HG02623 (cell line): ENCODE data around the gene CREB5.
"Not testable (repeated sequence)": the region's sequence is repeated elsewhere in the genome, so short reads cannot be mapped to it uniquely, and the experiment has no call there.

ENCODE experiments used
- ATAC-seq: cut with Tn5 transposase; IDR thresholded peaks from one replicate; pipeline ENCODE4 v1.9.1; 2021; ENCODE audit warnings: moderate library complexity; ENCODE audit not compliant: unreplicated experiment

Gene CREB5

DNA sequence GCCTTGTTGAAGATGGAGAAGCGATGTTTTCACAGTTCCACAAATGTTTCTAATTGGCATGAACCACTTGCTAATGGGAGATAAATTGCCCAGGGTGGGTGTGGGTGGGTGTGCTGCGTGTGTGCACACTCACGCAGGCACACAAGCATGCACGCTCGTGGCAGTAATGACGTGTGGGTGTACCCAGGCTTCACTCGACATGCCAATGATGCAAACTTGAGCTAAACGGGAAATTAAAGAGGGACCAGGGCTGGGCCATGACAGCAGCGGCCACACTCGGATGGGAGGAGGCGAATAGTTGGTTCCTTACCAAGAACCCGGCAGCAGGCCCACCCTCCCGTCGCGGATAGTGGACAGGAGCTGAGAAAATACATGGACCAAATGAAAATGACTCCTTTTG, 386.0 kb downstream of the CREB5 start:
- ATAC-seq: no peak

DNA sequence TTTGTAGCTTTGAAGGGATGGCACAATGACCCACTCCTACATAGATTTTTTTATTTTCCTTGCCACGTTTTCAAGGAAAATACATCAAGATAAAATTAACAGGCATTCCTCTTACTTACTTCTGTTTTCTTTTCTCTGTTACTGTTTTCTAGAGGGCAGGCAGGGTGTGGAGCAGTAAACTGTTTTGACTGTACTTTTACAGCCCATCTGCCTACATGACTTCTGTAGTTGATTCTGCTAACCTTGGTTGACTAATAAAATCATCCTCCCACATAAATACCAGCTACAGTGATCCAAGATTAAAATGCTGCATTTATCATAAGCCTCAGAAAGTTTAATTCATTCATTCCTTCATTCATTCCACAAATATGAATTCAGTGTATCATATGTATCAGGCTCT, 387.3 kb downstream of the CREB5 start:
- no peak for ATAC-seq

DNA sequence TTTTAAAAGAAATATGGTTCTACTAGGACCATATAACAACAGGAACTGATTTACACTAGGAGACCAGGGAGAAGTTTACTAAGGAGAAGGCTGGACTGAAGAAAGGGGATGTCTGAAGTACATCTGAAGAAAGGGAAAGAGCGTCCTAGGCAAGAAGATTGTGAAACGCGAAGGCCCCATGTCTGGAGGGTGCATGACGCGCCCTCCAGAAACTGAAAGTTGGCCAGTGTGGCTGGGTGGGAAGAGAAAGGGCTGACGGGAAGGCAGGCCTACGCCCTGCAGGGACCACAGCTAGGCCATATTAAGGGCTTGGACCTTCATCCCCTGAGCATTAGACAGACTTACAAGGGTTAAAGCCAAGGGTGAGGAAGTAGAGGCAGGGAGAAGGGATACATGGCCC, 387.8 kb downstream of the CREB5 start:
- ATAC-seq: no peak

DNA sequence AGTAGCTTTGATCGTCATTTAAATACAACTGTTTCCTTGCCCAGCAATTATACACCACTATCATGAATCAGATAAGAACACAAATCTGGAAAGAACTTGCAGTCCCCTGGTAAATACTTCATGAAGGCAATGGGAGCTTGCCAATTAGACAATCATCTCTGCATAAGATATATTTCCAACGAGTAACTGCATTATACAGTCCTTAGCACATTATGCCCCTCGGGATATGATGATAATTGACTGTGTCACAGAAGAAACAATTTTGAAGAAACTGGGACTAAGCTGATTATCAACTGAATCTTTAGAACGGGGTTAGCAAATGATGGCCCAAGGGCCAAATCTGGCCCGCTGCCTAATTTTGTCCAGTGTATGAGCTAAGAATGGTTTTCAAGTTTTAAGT, 390.1 kb downstream of the CREB5 start:
- no peak for ATAC-seq

DNA sequence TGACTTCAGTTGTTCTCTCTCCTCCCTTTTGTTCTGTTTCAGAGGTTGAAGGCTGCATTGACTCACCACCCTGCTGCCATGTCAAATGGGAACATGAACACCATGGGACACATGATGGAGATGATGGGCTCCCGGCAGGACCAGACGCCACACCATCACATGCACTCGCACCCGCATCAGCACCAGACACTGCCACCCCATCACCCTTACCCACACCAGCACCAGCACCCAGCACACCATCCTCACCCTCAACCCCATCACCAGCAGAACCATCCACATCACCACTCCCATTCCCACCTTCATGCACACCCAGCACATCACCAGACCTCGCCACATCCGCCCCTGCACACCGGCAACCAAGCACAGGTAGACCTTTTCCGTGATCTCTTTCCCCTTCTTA, 391.8 kb downstream of the CREB5 start:
- ATAC-seq: no peak

DNA sequence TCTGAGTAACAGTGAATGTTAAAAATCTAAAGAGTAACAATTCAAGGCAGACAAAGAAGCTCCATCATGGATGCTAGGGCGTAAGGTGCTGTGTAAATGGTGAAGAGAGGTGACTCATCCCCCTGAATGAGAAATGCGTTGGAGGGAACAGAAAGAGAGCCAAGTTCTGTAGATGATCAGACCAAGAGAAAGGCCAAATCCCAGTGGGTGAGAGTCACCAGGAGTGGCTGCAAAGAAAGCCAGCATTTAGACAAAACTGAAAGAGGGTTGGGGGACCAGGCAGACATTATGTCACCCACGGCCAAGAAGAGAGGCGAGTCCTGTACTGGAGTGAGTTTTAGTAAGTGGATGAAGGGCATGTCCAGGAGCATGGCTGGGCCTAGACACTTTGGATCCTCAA, 392.7 kb downstream of the CREB5 start:
- no peak for ATAC-seq

DNA sequence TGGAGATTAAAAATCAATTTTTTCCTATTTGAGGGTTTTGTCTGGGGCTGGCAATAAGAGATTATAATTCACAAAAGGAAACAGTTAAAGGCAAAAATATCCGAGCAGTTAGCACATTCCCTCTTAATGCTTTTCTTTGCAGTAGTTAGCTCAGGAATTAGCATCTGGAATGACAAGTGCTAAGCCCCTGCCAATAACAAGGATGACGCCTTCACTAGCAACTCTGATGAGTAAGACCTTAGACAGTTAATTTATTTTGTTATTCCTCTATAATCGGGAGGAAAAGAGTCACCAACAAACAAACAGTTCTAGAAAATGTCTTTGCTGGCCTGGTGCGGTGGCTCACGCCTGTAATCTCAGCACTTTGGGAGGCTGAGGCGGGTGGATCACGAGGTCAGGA, 394.5 kb downstream of the CREB5 start:
- no peak for ATAC-seq

DNA sequence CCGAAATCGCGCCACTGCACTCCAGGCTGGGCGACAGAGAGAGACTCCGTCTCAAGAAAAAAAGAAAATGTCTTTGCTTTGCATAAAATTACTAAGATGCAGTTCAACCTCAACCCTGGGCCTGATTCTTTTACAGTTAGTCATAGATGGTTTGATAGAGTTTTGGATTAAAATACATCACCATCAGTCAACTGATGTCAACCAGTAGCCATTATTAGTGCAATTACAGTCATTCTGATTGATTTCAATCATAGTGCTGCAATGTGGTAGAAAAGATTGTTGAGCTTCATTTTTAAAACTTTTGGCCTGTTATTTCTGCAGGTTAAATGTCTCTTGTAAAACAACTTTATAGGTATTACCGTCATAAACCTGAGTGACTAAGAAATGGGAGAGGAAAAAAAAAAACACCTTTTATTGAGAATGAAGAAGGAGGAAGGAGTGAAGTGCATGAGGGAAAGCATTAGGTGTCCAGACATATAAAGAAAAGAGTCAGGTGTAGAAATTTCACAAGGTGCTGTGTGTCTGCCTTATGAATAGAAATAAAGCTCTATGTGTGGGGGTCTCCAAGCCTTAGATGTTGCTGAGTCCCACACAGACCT, 395.2 kb downstream of the CREB5 start:
- no peak for ATAC-seq

DNA sequence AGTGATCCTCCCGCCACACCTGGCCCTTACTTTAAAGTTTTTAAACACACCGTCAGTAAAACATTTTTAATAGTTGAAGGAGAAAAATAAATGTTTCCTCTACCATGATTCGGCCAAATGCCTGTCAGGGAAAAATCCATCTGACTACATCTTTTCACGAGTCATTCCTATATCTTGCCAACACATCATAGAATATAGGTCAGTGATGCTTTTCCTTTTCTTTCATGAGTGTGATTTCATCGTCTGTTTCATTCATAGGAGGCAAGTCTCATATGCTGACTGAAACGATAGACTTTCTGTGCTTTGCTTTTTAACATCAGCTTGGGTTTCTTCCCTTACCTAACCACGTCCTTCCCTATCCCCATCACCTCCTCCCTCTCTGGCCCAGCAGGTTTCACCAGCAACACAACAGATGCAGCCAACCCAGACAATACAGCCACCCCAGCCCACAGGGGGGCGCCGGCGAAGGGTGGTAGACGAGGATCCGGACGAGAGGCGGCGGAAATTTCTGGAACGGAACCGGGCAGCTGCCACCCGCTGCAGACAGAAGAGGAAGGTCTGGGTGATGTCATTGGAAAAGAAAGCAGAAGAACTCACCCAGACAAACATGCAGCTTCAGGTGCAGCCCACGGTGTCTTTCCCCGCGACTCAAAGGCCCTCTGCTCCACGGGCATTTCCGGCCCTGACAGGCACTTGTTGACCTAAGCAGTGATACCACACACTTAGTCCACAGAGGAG, 396.6 kb downstream of the CREB5 start:
- ATAC-seq: no peak

DNA sequence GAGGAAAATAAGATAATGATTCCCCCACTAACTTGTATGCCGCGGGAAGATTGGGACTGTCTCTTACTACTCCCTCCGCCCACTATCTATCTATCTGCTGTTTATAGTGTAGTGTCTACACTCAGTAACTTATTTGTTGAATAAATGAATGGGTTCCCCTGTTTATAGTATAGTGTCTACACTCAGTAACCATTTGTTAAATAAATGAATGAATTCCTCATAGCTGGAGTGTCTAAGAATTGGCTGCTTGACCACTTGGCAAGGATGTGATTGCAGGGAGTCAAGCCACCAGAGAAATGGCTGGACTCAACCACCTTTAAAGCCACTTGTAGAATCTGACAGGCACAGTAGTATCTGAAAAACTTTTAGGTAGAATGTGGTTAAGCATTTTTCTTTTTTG, 398.7 kb downstream of the CREB5 start:
- no peak for ATAC-seq

DNA sequence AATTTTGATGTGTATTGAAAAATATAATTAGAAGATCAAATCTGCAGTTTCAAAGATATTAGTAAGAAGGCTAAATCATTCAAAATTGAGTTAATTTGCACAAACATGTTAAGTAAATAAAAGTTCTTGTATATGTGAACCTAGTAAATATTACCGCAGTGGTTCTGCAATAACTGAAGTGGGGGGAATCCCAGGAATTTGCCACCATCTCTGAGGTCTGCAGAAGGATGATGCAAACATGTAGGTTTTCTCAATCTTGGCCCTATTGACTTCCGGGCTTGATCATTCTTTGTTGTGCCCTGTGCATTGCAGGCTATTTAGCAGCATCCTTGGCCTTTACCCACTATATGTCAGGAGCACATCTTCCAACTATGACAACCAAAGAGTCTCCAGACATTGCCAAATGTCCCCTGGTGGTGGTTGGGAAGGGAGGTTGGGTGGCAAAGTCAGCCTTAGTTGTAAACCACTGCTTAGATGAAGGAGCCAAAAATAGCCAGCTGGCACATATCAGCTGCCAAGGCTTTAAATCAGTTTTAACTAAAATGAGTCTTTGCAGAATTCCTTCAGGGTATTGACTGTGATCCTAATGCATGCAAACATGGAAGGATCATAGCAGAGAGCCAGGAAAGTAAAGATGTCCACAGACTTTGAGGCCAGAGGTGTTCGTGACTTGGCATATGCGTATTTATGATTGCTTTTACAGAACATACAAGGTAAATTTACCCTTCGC, 399.5 kb downstream of the CREB5 start:
- no peak for ATAC-seq

DNA sequence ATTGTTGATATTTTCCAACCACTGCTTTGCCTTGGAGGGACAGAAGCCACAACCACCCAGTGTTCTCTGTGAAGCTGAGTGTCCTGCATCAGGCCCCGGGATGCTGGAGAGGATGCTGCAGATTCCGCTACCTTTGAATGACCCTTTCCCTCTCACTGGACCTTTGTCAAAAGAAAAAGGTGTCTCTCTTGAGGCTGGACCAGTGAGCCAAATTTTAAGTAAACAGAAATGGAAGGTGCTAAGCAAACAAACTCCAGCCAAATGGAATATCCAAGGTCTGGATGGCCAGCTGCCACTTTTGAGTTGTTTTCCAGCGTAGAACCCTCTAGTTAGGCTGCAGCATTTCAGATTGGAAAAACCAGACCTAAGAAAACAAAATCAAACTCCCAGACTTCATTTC, 400.3 kb downstream of the CREB5 start:
- no peak for ATAC-seq

DNA sequence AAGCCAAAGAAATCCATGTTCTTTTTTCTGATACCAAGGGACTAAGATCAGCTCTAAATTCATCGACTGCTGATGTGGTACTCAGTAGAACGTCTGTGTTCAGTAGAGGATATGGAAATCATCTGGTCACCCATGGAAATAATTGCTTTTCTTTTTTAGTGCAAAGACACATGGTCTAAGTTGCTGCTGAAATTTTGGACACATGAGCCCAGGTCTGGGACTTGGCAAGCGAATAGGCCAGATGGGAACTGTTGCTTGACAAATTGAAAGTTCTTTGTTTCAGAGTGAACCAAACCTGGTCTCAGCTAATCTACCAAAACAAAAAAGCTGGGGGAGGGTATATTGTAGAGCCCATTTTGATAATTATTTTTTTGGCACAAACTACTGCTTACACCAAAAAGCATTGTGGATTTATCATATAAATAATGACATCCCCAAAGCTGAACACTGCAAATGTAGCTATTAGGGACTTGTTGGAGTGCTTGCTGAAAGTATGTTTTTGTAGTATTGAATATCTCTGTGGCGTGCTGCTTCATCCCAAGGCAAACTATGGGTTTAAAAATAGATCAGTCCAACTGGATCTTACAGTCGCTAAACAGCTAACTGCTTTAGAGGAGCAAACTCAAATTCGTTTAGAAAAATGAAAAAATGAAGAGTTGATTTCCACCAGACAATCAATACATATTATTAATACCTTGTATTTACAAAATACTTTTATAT, 401.1 kb downstream of the CREB5 start:
- peak; percentile 28 for ATAC-seq

DNA sequence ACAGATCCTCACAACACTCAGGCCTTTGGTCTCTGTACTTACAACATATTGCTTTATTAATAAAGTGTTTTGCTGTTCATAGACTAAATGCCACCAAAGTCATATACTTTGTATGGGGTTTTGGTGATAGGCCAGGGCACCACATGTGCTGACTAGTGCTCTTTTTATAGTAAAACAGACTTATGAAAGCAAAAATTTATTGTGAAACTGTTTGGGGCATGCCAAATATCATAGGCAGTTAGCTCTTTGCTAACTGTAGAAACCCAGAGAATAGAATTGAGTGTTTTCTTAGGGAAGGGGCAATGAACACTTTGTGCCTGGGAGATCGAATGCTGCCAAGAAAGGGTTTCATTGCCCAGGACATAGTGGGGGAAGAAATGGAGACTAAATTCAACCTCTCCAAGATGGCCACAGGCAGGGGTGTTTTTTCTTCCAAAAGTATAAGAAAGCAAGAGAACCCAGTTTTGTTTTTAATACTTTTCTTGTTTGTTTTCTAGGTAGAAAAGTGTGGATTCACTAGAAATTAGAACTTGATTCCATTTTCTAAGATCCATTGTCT, 403.1 kb downstream of the CREB5 start:
- peak; percentile 33 for ATAC-seq

DNA sequence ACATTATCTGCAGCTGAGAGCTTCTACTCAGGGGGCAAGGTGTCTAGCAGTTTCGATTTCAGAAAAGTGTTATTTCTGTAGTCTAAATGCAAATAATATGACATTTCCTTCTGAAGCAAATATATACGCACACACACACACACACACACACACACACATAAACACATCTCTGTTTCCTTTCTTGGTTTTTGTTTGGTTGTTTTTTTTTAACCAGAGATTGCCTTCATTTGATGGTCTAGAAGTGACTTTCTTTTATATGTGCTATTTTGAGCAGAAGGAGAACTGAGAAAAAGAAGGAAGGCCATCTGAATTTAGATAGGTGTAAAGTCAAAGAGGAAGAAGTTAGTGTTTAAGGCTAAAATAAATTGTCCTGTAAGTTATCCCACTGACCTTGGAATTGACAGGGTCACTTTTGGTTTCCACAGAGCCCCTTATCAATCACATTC, 403.6 kb downstream of the CREB5 start:
- ATAC-seq: peak; percentile 67

DNA sequence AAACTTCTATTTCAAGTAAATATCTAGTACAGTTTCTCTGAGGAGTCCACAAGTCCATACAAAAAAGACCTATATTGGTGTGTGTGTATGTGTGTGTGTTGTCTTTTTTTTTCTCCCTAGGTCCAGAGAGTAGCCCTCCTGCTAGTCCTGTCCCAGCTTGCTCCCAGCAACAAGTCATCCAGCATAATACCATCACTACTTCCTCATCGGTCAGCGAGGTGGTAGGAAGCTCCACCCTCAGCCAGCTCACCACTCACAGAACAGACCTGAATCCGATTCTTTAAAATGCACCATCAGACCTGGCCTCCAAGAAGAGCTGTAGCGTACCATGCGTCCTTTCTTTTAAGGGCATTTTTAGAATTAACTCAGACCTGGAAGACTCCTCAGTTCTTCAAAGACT, 406.7 kb downstream of the CREB5 start:
- ATAC-seq: no peak

DNA sequence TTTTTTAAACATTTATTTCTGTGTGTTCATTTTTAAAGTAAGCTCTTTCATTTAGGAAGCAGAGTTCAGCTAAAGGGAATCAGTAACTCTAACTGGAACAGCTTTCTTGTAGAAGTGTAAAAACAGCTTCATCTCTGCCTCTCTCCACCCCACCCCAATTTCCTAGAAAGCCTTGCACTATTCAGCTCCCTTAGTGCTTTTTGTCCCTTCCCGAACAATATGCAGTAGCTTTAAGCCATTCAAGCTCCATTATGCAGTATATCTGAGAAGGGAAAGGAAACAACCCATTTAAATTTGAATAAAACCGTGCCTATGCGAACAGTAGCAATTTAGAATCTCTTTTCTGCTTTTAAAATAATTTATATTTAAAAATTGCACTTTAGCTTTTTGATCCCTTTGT, 411.3 kb downstream of the CREB5 start:
- no peak for ATAC-seq

DNA sequence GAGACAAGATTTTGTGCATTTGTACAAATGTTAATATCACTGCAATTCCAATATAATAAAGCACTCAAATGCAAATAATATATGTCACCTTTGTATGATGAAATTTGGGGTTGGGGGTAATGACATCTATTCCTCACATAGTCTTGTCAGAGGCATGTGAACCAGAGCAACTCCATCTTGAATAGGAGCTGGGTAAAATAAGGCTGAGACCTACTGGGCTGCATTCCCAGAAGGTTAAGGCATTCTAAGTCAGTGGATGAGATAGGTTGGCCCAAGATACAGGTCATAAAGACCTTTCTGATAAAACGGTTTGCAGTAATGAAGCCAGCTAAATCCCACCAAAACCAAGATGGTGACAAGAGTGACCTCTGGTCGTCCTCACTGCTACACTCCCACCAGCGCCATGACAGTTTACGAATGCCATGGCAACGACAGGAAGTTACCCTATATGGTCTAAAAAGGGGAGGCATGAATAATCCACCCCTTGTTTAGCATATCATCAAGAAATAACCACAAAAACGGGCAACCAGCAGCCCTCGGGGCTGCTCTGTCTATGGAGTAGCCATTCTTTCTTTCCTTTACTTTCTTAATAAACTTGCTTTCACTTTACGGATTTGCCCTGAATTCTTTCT, 413.6 kb downstream of the CREB5 start:
- not testable (repeated sequence) for ATAC-seq

DNA sequence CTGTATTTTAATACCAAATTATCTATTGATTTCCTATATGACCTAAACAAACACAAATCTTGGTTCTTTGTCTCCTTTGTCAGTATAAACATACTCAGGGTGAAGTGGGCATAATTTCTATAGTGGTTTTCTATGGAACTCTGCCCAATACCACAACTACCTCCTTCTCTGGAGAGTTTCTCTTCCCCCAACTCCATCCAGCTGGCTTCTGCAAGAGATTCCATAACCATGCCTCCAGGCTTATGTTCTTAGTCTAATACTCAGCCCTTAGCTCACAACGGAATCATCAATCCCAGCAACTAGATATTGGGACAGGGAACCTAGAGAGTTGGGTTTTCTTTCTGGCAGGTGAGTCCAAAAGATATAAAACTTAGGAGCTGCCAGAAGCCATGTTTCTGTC, 418.5 kb downstream of the CREB5 start:
- ATAC-seq: no peak

DNA sequence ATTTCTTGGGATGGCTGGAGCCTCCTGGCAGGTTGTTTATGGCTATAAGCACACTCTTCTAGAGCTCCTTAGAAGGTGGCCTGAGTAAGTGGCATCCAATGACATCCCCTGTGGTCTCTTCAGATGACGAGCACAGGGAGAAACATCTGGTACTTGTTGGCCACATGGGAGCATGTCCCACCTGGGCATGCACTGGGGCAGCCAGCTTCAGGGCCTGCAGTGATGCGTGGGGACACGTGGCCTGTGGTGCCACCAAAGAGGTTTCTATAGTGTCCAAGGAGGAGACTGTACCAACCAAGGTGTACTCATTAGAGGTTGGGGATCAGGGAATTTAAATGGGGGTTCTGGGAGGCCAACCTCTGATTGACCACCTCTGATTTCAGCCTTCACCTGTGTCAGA, 420.4 kb downstream of the CREB5 start:
- ATAC-seq: no peak

DNA sequence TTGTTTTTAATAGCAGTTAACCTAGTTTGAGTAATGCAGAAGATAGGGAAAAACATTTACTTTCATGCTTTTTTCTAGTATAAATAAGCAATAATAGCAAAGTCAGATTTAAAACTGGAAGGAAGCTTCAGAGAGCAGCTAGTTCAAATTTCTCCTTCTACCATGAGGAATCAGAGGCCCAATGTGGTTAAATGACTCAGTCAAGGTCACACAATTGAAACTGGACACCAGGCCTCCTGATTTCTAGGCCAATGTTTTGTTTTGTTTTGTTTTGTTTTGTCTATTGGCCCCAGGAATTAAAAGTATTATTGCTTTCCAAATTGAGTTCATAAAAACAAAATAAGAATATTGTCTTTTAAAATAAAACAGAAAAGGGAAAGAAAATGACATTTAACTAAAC, 423.5 kb downstream of the CREB5 start:
- no peak for ATAC-seq
